ENCODE data around the gene C13orf42.

Gene C13orf42

DNA sequence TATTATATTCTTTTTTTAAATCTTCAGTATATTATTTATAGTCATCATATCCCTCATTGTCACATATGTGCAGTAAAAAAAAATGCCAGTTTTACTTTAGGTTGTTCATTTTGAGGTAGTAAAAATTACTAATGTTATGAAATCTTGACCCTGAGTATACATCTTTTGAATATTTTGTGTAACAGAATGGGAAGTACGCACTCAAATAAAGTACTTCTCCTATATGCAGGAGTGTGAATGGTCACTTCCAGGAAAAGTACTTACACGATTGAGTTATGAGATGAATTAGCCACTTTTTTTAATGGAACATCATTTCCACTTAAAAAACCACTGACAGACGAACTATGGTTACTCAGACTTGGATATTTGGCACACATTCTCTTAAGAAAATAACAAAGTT lies 58.5 kb downstream of the C13orf42 start:
- no peak overlapping the region for H3K4me3 ChIP-seq (ENCODE audit: low read depth in 1 of 2, low read length in 1 of 2)
- no peak for TF ChIP-seq CTCF (IDR thresholded peaks at IDR 0.05)
- H3K9me3 ChIP-seq: no peaks in the 10 kb centered on the region
- H3K27ac ChIP-seq: no peak overlapping the region
- no peaks in the 10 kb centered on the region for H3K36me3 ChIP-seq
- no peaks in the 10 kb centered on the region for H3K27me3 ChIP-seq
- H3K4me1 ChIP-seq (ENCODE audit: control insufficient read depth in 1 of 2, insufficient read depth in 1 of 2, low read depth in 1 of 2, low read length in 1 of 2): no peaks in the 10 kb centered on the region

DNA sequence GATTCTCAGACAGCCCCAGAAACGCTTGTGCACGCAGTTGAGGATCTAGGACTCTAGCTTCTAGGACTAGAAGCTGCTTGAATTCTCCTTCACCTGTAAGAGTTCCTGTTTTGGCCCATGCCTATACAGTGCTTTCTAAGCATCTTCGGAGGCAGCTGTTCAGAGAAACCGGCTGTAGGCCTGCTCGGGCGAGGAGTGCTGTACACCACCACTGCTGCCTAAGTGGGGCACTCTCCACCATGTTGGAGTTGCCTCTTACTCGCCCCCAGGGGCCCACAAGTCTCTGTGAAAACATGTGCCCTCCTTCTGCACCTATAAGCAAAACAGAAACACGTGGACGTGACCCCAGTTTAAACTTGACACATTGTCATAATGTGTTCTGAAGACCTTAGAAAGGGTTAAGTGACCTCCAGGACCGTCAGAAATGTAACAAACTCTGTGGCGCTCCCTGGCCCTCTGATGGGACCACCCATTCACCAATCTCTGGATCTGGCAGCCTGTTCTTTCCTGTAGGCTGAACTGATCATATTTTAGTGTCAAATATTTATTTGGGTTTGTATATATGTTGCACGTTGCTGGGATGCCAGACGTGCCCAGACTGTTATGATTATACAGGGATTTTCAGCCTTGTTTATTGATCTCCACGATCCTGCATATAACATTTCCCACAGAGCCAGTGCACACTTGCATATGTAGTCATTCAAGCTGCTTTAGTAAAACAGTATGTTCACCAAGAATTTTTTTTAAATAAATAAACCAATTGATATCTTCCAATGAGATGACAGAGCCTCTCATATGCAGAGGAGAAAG lies 60.8 kb downstream of the C13orf42 start:
- no peaks in the 10 kb centered on the region for H3K27me3 ChIP-seq
- no peaks in the 10 kb centered on the region for H3K4me1 ChIP-seq (ENCODE audit: control insufficient read depth in 1 of 2, insufficient read depth in 1 of 2, low read depth in 1 of 2, low read length in 1 of 2)
- H3K4me3 ChIP-seq (ENCODE audit: low read depth in 1 of 2, low read length in 1 of 2): no peak overlapping the region
- H3K36me3 ChIP-seq: no peaks in the 10 kb centered on the region
- no peaks in the 10 kb centered on the region for H3K9me3 ChIP-seq
- no peak for TF ChIP-seq CTCF (IDR thresholded peaks at IDR 0.05)
- H3K27ac ChIP-seq: no peak overlapping the region

DNA sequence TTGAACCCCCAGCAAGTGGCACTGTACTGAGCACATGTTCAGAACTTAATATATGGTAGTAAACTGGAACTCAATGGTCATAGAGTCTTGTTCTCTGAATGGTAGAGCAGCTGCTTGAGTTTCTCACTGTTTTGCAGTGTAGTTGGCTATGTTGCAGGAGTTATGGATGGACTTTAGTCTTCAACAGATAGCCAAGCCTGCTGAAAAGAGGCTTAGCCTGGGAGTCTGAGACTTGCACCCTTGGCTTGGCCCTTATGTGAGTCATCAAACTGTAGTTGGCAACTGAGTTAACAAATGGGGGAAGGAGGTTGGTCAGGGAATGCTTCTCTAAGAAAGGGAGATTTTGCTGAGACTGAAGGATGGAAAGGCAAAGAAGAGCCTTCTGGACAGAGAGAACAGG lies 62.5 kb downstream of the C13orf42 start:
- no peak overlapping the region for H3K4me3 ChIP-seq (ENCODE audit: low read depth in 1 of 2, low read length in 1 of 2)
- TF ChIP-seq CTCF (IDR thresholded peaks at IDR 0.05): no peak
- H3K9me3 ChIP-seq: no peaks in the 10 kb centered on the region
- no peaks in the 10 kb centered on the region for H3K4me1 ChIP-seq (ENCODE audit: control insufficient read depth in 1 of 2, insufficient read depth in 1 of 2, low read depth in 1 of 2, low read length in 1 of 2)
- no peaks in the 10 kb centered on the region for H3K36me3 ChIP-seq
- H3K27ac ChIP-seq: no peak overlapping the region
- no peaks in the 10 kb centered on the region for H3K27me3 ChIP-seq

GRCh38 chr13:51048166-51048461 lies 63.0 kb downstream of the C13orf42 start:
- Histone ChIP-seq H3K9me3 (no peaks in the 10 kb centered on the region), H3K4me1 (ENCODE audit: control insufficient read depth in 1 of 2, insufficient read depth in 1 of 2, low read depth in 1 of 2, low read length in 1 of 2) (no peaks in the 10 kb centered on the region), H3K27ac (no peak overlapping the region), H3K27me3 (no peaks in the 10 kb centered on the region), H3K4me3 (ENCODE audit: low read depth in 1 of 2, low read length in 1 of 2) (no peak overlapping the region), H3K36me3 (no peaks in the 10 kb centered on the region)
- no peak for TF ChIP-seq CTCF (IDR thresholded peaks at IDR 0.05)

DNA sequence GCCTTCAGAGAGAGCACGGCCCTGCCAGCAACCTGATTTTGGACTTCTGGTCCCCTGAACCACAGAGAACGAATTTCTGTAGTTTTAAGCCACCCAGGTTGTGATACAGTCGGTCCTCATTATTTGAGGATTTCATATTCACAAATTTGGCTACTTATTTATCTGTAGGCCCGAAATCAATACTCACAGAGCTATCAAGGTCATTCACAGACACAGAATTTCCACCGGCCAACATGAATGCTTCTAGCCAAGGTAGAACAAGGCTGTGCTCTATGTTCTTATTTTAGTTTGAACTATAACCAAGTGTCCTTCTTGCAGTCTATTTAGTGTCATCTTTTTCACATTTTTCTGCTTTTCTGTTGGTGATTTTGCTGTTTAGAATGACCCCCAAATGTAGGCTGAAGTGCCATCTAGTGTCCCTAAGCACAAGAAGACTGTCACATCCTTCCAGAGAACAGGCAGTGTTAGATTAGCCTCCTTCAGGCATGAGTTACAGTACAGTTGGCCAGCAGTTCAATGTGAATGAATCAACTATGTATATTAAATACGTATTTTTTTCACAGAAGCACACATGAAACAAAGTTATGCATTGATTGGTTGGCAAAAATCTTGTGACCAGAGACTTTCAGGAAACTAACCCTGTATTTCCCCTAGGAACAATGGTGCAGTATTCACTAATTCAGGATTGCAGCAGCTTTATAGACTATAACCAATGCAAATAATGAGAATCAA lies 63.5 kb downstream of the C13orf42 start:
- Histone ChIP-seq H3K4me1 (ENCODE audit: control insufficient read depth in 1 of 2, insufficient read depth in 1 of 2, low read depth in 1 of 2, low read length in 1 of 2) (no peaks in the 10 kb centered on the region), H3K27me3 (no peaks in the 10 kb centered on the region), H3K27ac (no peak overlapping the region), H3K4me3 (ENCODE audit: low read depth in 1 of 2, low read length in 1 of 2) (no peak overlapping the region), H3K36me3 (no peaks in the 10 kb centered on the region), H3K9me3 (no peaks in the 10 kb centered on the region)
- TF ChIP-seq CTCF (IDR thresholded peaks at IDR 0.05): no peak
